ENCODE results near the gene CTNNA2.
"Not testable (repeated sequence)": the region's sequence is repeated elsewhere in the genome, so short reads cannot be mapped to it uniquely, and the experiment has no call there.

- TF ChIP-seq CTCF, POLR2A (IDR thresholded peaks at IDR 0.05): not testable (repeated sequence)
These were observed 633.9 kb downstream of the CTNNA2 start for GRCh38 chr2:80146757-80147156.

All from uterus (tissue), 2 donors.